GM19023 (cell line): ENCODE data around the gene ZNF428.
"Not testable (repeated sequence)": the region's sequence is repeated elsewhere in the genome, so short reads cannot be mapped to it uniquely, and the experiment has no call there.

ENCODE experiments used
- ATAC-seq: cut with Tn5 transposase; IDR thresholded peaks from one replicate; pipeline ENCODE4 v1.9.1; 2021; ENCODE audit warnings: mild to moderate bottlenecking, moderate library complexity; ENCODE audit not compliant: unreplicated experiment

ZNF428 gene

DNA sequence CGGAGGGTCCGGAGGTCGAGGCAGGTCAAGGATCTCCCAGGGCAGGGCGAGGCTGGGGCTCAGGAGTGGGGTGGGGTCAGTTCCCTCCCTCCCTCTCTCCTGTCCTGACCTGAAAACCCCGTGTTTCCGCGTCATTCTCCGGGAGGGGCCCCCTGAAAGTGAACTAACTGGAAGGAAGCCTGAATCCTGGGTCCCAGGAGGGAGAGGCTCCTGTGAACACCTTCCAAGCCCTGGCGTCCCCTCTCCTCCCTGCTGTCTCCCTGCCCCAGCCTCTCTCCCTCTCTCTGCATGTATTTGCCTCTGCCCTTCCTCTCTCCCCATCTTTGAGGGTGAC is 21.0 kb upstream of the ZNF428 start:
- ATAC-seq: no peak

DNA sequence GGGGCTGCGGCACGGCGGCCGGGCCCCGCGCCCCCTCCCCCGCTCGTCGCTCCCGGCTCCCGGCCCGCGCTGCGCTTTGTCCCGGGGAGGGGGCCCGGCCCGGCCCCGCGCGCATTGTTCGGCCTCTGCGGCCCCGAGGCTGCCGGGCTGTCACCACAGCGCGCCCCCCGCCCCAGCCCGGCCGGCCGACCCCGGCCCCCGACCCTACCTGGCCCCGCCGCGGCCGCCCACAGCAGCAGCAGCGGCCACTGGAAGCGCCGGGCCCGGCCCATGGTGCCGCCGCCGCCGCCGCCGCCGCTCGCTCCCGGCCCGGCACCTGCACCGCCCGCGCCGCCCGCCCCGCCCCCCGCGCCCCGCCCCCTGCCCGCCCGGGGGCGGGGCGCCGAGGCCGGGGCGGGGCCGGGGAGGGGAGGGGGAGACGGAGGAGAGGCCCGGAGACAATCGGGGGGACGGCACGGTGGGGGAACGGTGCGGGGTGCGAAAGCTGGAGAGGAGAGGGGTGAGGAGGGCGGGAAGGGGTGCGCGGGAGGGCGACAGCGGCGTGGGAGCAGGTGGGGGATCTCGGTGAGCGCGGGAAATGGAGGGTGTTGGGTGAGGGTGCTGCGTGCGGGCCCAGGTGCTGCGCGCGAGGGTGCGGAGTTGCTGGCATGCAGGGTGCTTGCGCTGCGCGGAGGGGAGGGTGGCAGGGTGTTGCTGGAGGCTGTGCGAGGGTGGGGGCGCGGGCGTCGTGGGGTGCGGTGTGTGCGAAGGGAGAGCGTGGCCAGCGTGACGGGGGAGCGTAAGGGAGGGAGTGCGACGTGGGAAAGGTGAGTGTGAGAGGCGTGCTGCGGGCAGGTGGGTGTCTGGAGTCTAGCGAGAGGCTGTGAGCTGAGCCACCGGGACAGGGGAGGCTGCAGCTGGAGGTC is 20.3 kb upstream of the ZNF428 start, which contains the start of gene CADM4:
TSS of gene CADM4 (minus strand) at position 332 of the 905 bp plus-strand sequence. CDS start at position 272, 60 bp downstream.
- ATAC-seq: no peak

DNA sequence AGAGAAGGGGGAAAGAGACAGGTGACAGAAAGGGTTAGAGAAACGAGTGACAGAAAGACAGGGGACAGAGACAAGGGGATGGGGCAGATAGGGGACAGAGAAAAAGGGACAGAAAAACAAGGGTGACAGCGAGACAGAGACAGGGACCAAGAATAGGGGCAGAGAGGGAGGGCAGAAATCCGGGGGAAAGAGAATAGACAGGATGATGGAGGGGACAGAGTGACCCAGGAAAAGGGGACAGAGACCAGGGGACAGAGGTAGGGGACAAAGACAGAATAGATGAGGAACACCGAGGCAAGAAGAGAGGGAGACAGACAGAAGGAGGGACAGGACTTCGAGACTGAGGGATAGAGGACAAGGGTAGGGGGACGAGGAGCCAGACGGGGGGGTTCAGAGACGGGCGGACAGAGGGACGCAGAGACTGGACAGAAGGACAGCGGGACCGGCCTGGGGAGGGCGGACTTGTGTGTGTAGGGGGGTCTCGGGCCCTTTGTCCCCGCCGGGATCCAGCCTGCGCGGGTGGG is 19.6 kb upstream of the ZNF428 start:
- ATAC-seq: no peak

DNA sequence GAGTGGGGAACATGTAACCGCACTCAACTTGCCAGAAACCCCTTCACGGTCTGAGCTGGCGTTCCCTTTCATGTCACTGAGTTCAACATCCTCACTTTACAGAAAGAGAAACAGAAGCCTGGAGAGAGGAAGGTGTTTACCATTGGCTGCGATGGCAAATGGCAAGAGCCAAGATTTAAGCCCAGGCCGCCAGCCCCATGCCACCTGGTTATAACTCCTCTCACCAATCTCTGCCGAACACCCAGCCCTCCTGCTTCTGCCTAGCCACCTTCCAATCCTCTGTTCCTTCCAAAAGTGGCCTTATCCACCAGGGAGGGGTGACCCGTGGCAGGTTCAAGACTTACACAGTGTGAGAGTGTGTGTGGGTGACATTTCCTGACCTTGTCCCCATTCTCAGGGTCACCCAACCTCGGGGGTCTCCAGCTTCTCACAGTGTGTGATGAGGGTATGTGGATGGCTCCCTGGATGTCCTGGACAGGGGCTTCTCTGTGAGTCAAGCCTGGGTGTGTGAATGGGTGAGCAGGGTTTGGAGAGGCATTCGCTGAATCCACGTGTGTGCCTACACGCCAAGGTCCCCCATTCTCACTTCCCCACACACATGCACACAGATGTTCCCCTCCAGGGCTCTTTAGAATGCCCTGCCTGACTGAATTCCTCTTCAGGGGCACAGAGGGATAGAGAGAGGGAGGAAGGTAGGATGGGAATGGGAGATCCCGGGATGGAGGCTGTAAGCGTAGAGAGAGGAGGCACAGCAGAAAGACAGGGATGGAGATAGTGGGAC is 19.0 kb upstream of the ZNF428 start:
- no peak for ATAC-seq

DNA sequence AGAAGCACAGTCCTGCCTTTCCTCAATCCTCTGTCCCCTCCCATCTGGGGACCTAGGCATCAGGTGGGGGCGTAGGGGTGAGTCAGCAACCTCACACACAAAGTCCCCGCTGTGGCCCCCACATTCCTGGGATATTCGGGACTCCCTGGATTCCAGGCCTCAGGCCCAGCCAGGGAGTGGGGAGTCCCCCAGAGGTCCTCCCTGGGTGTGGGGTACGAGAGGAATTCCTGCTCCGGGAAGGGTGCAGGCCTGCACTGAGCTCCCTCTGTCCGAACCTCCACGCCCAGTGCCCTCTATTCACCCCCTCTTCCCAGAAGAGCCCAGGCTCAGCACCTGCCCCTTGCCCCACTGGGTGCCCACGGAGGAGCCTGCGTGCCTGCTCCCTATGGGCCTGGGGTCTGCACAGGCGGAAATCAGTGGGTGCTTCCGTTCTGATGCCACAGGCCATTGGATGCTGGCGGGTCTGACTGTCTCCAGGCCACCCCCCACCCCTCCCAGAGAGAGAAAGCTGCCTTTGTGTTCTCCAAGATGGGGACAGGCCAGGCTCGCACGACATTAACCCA is 16.8 kb upstream of the ZNF428 start:
- ATAC-seq: no peak

DNA sequence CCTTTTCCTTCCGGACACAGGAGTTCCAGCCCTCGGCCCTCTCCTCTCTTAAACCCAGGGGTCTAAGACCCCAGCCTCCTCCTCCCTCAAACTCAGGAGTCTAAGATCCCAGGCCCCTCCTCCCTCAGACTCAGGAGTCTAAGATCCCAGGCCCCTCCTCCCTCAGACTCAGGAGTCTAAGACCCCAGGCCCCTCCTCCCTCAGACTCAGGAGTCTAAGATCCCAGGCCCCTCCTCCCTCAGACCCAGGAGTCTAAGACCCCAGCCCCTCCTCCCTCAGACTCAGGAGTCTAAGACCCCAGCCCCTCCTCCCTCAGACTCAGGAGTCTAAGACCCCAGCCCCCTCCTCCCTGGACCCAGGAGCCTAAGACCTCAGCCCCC is 16.1 kb upstream of the ZNF428 start:
- ATAC-seq: not testable (repeated sequence)

DNA sequence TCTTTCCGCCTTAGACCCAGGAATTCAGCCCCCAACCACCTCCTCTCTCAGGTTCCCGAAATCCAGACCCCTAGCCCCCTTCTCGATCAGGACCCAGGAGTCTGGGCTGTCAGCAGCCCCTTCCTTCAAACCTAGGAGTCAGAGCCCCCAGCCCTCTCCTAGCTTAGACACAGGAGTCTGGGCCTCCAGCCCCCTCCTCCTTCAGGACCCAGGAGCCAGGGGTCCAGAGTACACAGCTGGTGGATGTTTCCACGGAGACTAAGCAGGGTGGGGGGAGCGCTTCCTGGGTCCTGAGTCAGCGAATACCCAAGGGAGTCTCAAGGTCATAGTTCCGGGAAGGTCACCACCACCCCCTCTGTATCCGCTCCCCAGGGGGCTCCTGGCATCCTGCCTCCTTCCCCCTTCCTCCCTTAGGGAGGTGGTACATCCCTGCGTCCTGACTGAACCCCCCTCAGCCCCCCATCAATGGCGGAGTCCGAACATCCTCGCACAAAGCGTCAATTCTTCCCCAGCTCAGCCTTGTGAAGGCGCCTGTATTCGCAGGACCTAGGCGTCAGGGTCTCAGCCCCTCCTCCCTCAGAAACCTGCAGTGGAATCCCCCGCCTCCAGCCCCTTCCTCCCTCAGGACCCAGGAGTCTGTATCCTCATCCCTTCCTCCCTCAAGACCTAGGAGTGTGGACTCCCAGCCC is 15.6 kb upstream of the ZNF428 start:
- ATAC-seq: no peak

DNA sequence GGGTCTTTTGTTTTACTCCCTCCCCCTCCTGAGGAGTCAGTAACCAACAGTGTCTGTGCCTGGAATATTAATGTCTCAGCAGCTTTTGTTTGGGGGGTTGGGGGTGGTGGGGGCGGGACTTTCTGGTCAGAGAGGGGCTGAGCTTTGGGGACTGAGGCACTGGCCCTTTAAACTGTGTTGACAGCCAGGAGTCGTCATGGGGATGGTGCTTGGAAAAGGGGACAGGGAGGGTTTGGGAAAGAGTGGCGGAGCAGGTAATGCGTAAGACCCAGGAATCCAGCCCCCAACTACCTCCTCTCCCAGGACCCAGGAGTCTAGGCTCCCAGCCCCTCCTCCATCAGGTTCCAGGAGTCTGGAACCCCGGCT is 15.1 kb upstream of the ZNF428 start:
- no peak for ATAC-seq

DNA sequence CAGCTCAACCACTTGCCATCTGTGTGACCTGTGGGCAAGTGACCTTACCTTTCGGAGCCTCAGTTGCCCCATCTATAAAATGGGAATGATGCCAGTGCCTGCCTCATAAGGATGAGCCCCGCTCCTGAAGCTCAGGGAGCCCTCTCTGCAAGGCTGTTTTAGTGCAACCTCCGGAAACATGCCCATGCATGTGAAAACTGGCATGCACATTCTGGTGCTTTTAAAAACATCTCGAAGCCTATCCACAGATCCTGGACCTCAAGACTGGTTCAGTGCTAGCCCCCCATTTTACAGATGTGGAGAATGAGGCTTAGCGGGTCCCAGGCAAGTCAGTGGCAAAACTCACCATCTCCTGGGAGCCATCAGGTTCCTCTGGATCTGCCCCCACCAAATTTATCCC is 14.6 kb upstream of the ZNF428 start:
- ATAC-seq: no peak

DNA sequence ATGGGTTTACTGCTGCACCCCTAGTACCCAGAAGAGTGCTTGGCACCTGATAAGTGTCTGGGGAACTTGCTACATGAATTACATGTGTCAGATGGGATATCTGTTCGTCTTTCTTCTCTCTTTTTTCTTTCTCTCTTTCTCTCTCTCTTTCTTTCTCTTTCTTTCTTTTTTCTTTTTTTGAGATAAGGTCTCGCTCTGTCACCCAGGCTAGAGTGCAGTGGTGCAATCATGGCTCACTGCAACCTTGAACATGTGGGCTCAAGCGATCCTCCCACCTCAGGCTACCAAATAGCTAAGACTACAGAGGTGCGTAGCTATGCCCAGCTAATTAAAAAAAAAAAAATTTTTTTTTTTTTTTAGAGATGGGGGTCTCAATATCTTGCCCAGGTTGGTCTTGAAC is 14.1 kb upstream of the ZNF428 start:
- no peak for ATAC-seq

DNA sequence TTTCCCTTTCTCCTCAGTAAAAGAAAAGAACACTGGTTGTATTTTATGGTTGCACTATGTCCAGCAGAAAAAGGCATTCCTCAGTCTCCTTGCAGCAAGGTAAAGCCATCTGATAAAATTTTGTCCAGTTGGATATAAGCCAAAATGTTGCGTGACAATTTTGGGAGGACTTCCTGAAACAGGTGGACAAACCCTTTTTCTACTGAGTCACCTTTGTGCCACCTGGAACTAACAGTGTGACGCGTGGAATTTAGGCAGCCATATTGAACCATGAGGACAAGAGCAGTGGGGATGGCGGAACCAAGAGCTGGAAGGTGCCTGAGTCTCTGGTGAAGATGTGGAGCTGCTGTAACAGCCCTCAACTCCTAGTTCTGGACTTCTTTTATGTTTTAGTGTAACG is 12.1 kb upstream of the ZNF428 start:
- ATAC-seq: no peak

DNA sequence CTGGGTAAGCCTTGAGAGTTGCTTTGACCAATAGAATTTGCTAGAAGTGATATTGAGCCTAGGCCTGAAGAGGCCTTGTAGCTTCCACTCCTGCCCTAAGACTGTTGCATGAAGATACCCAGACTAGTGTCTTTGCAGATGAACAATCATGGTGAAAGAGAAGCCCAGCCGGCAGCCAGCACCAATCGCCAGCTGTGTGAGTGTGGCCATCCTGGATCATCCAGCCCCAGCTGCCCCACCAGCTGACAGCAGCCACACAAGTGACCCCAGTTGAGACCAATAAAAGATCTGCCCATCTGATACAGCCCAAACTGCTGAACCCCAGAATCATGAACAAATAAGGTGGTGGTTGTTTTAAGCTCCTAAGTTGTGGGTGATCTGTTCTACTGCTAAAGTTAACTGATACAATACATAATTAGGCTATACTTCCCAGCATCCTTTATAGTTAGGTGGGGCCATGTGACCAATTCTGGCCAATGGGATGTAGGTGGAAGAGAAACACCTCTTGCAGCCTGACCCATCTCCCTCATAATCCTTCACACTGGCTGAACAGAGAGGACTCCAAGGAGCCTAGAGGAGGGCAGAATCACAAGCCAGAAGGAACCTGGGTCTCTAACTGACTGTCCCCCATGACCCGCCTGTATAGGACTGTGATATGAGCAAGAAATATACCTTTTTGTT is 9.4 kb upstream of the ZNF428 start:
- no peak for ATAC-seq

DNA sequence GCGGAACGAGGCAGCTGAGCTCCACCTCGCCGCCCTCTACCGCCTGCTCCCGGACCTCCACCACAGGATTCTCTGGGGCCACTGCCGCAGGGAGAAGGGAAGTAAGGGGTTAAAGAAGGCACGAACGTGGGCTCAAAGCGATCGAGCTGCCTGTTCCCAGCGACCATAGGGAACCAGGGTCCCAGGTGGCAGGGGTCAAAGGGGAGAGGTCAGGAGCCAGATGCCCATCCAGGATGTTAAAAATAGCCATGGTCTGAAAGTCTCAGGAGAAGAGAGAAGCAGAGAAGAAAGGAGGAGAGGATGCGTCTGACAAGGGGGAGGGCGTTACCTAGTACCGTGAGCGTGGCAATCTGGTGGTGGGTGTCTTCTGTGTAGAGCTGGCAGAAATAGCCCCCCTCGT is 7.4 kb upstream of the ZNF428 start:
- ATAC-seq: no peak

DNA sequence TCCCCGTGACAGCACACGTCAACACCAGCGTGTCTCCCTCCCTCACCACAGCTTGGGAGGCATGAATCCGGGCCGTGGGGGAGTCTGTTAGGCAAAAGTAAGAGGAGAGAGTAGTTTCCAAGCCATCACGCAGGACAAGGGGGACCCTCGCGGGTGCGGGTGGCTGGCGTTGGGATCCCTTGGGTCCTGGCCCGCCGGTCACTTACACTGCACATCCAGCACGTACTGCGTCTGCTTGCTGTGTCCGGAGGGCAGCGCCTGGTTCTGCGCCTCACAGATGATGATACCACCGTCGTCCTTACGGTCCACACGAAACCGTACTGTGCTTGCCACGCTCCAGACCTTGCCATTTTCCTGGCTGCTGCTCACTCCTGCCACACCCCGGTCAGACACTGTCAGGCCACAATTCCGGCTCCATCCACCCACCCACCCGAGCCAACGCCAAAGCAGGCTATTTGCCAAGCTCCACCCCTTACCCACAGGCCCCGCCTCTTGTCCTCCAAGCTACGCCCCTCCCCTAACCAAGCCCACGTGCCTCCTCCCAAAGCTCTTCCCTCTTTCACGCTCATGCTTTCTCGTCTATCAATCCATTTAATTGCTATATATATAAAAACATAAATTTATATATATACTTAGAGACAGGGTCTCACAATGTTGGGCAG is 6.6 kb upstream of the ZNF428 start:
- ATAC-seq: no peak

DNA sequence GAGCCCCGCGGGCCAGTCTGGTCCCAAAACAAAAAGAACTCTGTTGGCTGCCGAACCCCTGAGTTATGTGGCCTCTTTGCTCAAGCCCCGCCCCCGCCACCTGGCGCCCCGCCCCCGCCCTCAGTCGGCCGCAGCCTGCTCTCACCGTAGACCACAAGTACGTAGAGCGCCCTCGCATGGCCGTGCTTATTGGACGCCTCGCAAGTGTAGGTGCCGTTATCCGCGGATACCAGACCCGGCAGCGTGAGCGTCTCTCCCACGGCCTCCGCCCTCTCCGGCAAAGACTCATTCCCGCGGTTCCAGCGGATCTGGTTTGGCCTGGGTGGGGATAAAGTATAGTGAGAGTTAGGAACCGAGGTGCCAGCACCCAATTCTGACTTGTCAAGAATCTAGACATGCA is 5.5 kb upstream of the ZNF428 start:
- no peak for ATAC-seq

DNA sequence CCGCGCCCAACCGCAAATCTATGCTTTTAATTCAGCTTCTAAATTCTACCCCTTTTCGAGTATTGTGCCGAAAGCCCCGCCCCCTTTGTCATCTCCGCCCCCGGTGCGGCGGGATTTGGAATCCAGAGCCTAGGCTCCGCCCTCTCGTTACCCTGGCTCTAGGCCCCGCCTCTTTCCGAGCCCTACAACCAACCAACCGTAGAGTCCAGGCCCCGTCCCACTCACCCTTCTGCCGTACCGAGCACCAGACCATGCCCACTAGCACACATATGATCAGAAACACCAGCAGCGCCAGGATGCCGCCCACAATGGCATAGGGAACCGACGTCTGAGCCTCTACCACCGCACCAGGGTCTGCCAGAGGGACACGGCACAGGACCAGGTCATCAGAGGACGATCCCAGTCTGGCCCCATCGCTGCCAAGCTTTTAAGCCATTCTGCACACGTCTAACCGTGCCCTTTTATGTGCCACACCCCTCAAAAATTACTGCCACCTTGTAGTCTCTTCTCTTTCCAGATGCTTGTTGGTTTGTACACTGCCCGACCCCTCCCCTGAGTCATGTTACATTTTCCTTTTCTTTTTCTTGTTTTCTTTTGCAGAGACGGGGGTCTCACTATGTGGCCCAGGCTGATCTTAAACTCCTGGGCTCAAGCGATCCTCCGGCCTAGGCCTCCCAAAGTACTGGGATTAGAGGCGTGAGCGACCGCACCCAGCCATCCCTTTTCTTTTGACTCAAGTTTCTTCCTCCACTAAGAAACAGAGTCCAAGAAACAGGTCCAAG is 4.7 kb upstream of the ZNF428 start:
- ATAC-seq: no peak

DNA sequence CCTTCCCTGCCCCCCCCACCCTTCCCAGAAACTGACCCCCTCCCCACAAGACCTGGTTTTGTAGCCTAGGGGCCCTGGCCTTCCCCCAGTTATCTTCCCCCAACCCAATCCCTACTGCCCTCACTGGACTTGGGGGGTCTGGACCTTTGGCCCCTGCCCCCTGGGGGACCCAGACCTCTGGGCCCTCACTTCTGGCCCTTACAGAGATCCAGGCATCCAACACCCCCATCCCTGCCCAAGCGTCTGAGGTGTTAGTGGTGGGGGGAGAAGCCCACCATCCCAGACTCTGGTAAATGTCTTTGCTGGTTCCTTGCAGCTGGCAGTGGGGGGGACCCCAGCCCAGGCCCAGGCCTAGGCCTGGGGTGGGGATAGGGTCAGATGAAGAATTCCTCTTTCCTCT is 3.5 kb upstream of the ZNF428 start:
- ATAC-seq: no peak

DNA sequence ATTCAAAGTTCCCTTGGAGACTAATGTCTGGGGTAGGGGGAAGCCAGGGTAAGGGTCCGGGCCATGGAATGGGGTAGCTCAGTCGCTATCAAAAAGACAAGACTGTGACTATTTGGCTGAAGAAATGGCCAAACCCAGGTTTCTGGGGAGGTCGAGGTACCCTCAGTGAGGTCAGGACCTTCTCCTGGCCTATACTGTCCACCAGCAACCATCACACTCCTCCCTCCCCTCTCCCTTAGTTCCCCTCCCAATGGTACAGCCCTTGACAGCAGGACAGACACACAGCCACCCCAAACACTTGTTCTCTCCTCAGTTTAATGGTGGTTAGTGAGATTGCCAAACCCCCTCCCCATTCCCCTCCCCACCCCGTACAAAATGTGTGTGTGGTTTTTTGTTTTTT is 2.6 kb upstream of the ZNF428 start:
- no peak for ATAC-seq
